Heart right ventricle (tissue), 16 donors: ENCODE measurements around the gene RPL39L. TPM values are rescaled to one million over a fixed set of nuclear protein-coding genes. Genes with fewer than 3 reads are reported as not detected.
A peak's percentile ranks its signal among the peaks of the same experiment; 100 is the strongest.

Experiments used
- ATAC-seq, 8 donors: fragments of 200-7000 bp; cut with Tn5 transposase; one replicate each; pipeline ENCODE4 v1.9.1; 2020; ENCODE audit warnings: mild to moderate bottlenecking in 8 of 8, moderate library complexity in 8 of 8, moderate number of reproducible peaks in 1 of 8
- DNase-seq, 2 donors: peaks; one replicate each; pipeline ENCODE4 v3.0.0-alpha.2; 2020
- H3K27ac ChIP-seq, 10 donors: fragments of 200-600 bp; sonication (generic) in 2 of 10; one replicate each; pipeline versions ENCODE4 v1.5.0 to v1.8.0; 2020 to 2022; ENCODE audit warnings: mild to moderate bottlenecking in 3 of 10
- H3K27me3 ChIP-seq, 7 donors: fragments of 200-600 bp; one replicate each; pipeline ENCODE4 v1.8.0; 2021 to 2022; ENCODE audit warnings: mild to moderate bottlenecking in 2 of 7
- H3K36me3 ChIP-seq, 9 donors: fragments of 200-600 bp; sonication (generic) in 1 of 9; one replicate each; pipeline versions ENCODE4 v1.5.0 to v1.8.0; 2020 to 2022; ENCODE audit warnings: mild to moderate bottlenecking in 2 of 9
- H3K4me1 ChIP-seq, 9 donors: fragments of 200-600 bp; sonication (generic) in 1 of 9; one replicate each; pipeline versions ENCODE4 v1.5.0 to v1.8.0; 2020 to 2022; ENCODE audit warnings: mild to moderate bottlenecking in 4 of 9
- H3K4me3 ChIP-seq, 10 donors: fragments of 200-600 bp; sonication (generic) in 2 of 10; one replicate each; pipeline versions ENCODE4 v1.5.0 to v1.8.0; 2020 to 2022; ENCODE audit warnings: mild to moderate bottlenecking in 7 of 10, moderate library complexity in 2 of 10
- H3K9me3 ChIP-seq, 11 donors: fragments of 200-600 bp in 10 of 11; sonication (generic) in 2 of 11; one replicate each; pipeline versions ENCODE4 v1.5.0 to v1.8.0; 2013 to 2022; ENCODE audit warnings: mild to moderate bottlenecking in 2 of 11, control low read depth in 1 of 11, moderate library complexity in 1 of 11
- WGBS, 2 donors: extraction: QIAGEN DNeasy Blood & Tissue Kit; methylation state at CpG; one replicate each; pipeline ENCODE4 v1.1.7; 2013; ENCODE audit warnings: inconsistent platforms in 1 of 2; 5-methylcytosine and 5-hydroxymethylcytosine counted together
- intact Hi-C, 10 donors: fragments of 100-400 bp; cut with DNase I; formaldehyde crosslinking; loops; one replicate each; pipeline versions ENCODE4 v1.11.1 to v1.14.2; 2022
- polyA plus RNA-seq, 2 donors: library from polyadenylated mRNA; stranded (reverse); fragments of 200-250 nt; gene quantifications; one replicate each; pipeline ENCODE4 v1.2.3, GENCODE V29; 2013
- total RNA-seq, 10 donors: library from RNA; stranded (reverse); fragmentation: NEBNext Ultra II Directional in 3 of 10; extraction: Animal tissue kit (Norgen Biotek cat#: 25700) in 3 of 10; gene quantifications; one replicate each; pipeline versions ENCODE4 v1.2.1 to v1.2.4, GENCODE V29; 2021 to 2023
- TF ChIP-seq, protein P1 (sequence below), 9 donors: fragments of 200-600 bp; sonication (generic) in 2 of 9; IDR thresholded peaks; one replicate each; pipeline versions ENCODE4 v1.5.0 to v1.8.0; 2021 to 2022; ENCODE audit warnings: antibody characterized with exemption in 9 of 9, mild to moderate bottlenecking in 5 of 9, moderate library complexity in 1 of 9
- donor health status: Arrhythmogenic right ventricular cardiomyopathy.
- donor health status: ischemic (EF 13 %, LVEDD 7.1; RV severe dilation, severe dysfunction).
- donor health status: healthy with polysubstance abuse.
- donor health status: DM: no; HTN: yes; CAD: no.
- donor health status: DM: no; HTN: no; CAD: no.
- donor health status: ischemic (EF 25% LVEDD 6.9; RV normal size, moderate dysfunction).
- donor health status: ischemic (EF 25% LVEDD 5.7; RV mildly dilated, moderate dysfunction).
- donor health status: healthy.
- donor health status: DM: yes; HTN: yes; CAD: no.
- donor health status: Ischemic cardiomyopathy.
- donor health status: ischemic (EF 35%, LVEDD 5.7; RV mildly dilated, moderate dysfunction).
- donor health status: nonischemic (EF 11% LVEDD 7.7; RV severe dilation, severe dysfunction).
- donor health status: DM: yes; HTN: yes; CAD: no.
- donor health status: PGD.
- donor health status: ischemic (EF 29% LVEDD 5.4; RV normal size, mild dysfunction).
- donor health status: nonischemic (EF 23%, LVEDD 6.1; RV moderate dilation, normal function).

RPL39L gene
- total and polyA plus RNA-seq, 12 donors: 0.44 to 17.8 (median 5.6) TPM

DNA sequence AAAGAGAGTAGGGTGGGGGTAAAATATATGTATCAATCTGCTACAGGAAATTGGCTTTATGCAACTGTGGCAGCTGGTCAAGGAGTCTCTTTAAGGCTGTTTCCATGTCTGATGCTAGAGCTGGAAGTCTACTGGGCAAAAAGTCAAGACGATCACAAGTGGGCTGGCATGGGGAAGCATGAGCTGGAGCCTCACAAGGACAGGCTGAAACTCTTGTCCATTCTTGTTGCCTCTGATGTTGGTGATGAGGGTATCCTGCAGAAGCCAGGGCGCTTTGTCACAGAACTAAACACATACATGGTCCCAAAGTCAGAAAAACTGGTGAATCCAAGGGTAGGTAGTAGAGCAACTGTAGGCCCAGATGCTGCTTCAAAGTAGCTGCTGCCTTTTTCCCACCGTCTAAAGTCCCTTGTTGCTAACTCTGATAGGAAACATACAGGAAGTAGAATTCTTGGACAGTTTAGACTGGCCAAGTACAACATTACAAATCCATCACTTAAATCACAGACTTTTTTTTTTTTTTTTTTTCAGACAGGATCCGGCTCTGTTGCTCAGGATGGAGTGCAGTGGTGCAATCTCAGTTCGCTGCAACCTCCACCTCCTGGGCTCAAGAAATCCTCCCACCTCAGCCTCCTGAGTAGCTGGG lies 54.2 kb downstream of the RPL39L start:
- Histone ChIP-seq H3K4me1 (peaks cover 0 to 20% (median 5%) of the 10 kb centered on the region in 9 donors), H3K27ac (peak overlapping the region in 1 of 10 donors; percentile 6), H3K36me3 (no peaks in the 10 kb centered on the region), H3K4me3 (no peak overlapping the region), H3K27me3 (no peaks in the 10 kb centered on the region), H3K9me3 (peaks cover 0 to 42% (median 19%) of the 10 kb centered on the region in 11 donors)
- TF ChIP-seq, protein P1, sequence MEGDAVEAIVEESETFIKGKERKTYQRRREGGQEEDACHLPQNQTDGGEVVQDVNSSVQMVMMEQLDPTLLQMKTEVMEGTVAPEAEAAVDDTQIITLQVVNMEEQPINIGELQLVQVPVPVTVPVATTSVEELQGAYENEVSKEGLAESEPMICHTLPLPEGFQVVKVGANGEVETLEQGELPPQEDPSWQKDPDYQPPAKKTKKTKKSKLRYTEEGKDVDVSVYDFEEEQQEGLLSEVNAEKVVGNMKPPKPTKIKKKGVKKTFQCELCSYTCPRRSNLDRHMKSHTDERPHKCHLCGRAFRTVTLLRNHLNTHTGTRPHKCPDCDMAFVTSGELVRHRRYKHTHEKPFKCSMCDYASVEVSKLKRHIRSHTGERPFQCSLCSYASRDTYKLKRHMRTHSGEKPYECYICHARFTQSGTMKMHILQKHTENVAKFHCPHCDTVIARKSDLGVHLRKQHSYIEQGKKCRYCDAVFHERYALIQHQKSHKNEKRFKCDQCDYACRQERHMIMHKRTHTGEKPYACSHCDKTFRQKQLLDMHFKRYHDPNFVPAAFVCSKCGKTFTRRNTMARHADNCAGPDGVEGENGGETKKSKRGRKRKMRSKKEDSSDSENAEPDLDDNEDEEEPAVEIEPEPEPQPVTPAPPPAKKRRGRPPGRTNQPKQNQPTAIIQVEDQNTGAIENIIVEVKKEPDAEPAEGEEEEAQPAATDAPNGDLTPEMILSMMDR (IDR thresholded peaks at IDR 0.05): no peak
- peak in 3 of 8 donors; percentile 46 to 52 (median 50) for ATAC-seq
- intact Hi-C loops: no loop called here
- 65 to 71% methylated on average over 5 of the region's 5 CpGs for WGBS, 2 donors
- no peak for DNase-seq

- WGBS, 2 donors: 45 to 70% methylated on average over 2 of the region's 2 CpGs
- intact Hi-C loops: loop anchor here in 1 of 10 donors (5.0 kb wide), 1 partner anchor 1402 kb away; no protein-coding TSS in a partner anchor
- Histone ChIP-seq H3K9me3 (peaks cover 0 to 37% (median 19%) of the 10 kb centered on the region in 11 donors), H3K27ac (peak overlapping the region in 1 of 10 donors; percentile 6), H3K27me3 (no peaks in the 10 kb centered on the region), H3K36me3 (no peaks in the 10 kb centered on the region), H3K4me3 (no peak overlapping the region), H3K4me1 (peaks cover 0 to 20% (median 5%) of the 10 kb centered on the region in 9 donors)
- ATAC-seq (no peak), DNase-seq (no peak)
- TF ChIP-seq, protein P1 (IDR thresholded peaks at IDR 0.05): no peak
Measured at GRCh38 chr3:187084580-187084979, 54.7 kb downstream of the RPL39L start.

- TF ChIP-seq, protein P1 (IDR thresholded peaks at IDR 0.05): no peak
- intact Hi-C loops: loop anchor here in 1 of 10 donors (5.0 kb wide), 1 partner anchor 1402 kb away; no protein-coding TSS in a partner anchor
- no peak overlapping the region for H3K27ac ChIP-seq
- peaks cover 0 to under 1% (median 0%) of the 10 kb centered on the region in 9 donors for H3K36me3 ChIP-seq
- peaks cover 0 to 32% (median 19%) of the 10 kb centered on the region in 11 donors for H3K9me3 ChIP-seq
- ATAC-seq (no peak), DNase-seq (no peak)
- H3K4me3 ChIP-seq: no peak overlapping the region
- no peaks in the 10 kb centered on the region for H3K27me3 ChIP-seq
- 59 to 61% methylated on average over 5 of the region's 5 CpGs for WGBS, 2 donors
- H3K4me1 ChIP-seq: peaks cover 0 to 20% (median 5%) of the 10 kb centered on the region in 9 donors
Measured at GRCh38 chr3:187084126-187084525, 55.2 kb downstream of the RPL39L start.

GRCh38 chr3:187082758-187083375 lies 56.4 kb downstream of the RPL39L start:
- intact Hi-C loops: loop anchor here in 1 of 10 donors (5.0 kb wide), 1 partner anchor 1401 kb away; no protein-coding TSS in a partner anchor
- Histone ChIP-seq H3K27ac (no peak overlapping the region), H3K9me3 (peaks cover 0 to 22% (median 13%) of the 10 kb centered on the region in 11 donors), H3K4me3 (no peak overlapping the region), H3K36me3 (peaks cover 0 to 14% (median 3%) of the 10 kb centered on the region in 9 donors), H3K27me3 (no peaks in the 10 kb centered on the region), H3K4me1 (peaks cover 0 to 20% (median 5%) of the 10 kb centered on the region in 9 donors)
- 94 to 95% methylated on average over 6 of the region's 6 CpGs for WGBS, 2 donors
- TF ChIP-seq, protein P1 (IDR thresholded peaks at IDR 0.05): no peak
- ATAC-seq (no peak), DNase-seq (no peak)
